GM19328 (cell line): Measurements from ENCODE around the gene SPNS2.
A peak's percentile ranks its signal among the peaks of the same experiment; 100 is the strongest.

Experiments
- ATAC-seq: cut with Tn5 transposase; IDR thresholded peaks from one replicate; pipeline ENCODE4 v1.9.1; 2021; ENCODE audit warnings: mild to moderate bottlenecking, moderate library complexity; ENCODE audit not compliant: unreplicated experiment

Gene SPNS2

GRCh38 chr17:4548061-4548461 lies 49.4 kb downstream of the SPNS2 start:
- ATAC-seq, result no peak

DNA sequence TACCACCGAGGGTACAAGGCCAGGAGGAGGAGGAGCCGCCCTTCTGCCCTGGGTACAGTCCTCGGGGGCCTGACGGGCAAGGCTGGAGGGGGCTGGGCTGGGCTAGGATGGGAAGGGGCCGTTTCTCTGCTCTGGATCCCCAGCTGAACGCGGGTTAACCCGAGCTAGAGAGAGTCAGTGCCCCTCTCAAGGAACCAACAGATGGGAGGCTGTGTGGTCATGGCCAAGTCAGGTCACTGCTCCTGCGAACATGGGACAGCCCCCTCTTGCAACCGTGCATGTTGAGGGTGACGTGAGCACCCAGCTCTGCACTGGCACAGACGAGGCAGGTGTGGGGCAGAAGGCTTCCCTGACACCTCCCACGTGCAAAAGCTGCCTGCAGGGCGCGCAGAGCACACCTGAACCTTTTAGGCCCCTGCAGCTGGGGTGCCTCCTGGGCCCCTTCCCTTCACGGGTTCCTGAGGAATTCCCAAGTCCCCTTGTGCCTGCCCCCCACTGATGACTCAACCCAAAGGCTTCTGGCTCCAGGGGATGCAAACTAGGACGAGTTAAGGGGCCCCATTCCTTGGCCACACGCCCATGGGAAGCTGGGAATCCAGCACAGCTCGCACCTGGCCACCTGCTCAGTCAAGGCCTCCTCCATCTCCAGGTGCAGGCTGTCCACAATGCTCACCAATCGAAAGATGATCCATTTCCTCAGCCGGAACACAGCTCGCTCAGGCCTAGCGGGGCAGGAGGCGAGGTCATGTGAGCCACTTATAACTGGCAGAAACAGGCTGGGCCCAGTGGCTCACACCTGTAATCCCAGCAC lies 50.2 kb downstream of the SPNS2 start:
- no peak for ATAC-seq

DNA sequence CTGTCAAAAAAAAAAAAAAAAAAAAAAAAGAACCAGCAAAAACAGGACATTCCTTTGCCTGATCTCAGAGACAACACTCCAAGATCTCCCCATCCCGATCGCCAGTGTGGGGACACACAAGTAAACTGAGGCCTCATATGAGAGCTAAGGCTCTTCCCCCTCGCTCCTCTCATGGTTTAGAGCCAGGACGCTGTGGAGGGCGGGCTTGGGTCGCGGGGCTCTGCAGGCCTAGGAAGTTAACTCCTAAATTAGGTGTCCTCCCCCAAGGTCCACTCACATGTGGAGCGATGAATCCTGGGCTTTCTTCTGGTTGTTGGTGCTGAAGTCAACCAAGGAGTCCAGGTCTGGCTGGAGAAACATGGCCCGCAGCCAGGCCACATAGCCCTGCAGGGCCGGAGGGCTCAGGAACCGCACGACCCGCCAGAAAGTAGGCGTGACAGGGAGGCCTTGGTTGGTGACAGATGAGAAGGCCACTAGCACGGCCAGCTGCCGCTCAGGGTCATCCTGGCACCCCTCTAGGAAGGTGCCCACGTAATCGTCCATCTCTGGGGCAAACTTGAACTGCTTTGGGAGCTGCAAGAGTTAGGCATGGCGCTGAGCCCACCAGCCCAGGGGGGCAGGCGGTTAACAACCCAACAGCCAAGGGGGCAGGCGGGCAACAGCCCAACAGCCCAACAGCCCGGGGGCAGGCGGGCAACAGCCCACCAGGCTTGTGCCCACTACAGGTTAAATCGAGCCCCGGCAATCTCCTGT lies 51.3 kb downstream of the SPNS2 start:
- ATAC-seq, result no peak

DNA sequence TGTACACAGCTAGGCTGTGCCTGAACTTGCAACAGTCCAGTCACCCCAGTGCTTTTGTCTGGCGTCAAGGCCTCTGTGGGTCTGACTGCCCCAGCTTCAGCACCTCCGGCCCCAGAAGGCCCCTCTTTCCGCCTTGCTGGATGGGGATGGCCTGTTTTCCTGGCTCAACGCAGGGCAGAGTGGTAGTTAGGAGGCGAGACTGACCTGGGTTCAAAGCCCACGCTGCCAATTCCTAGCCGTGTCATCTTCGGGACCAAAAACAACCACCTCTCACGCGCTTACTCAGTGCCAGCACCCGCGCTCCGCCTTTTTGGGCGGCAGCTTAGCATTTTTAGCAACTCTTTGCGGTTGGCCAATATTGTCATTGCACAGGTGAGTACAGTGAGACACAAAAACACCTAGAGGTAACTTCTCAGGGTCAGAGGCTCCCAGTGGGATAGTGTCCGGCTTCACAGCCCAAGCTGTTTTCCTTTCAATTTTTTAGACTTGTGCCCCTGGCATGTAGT lies 51.9 kb downstream of the SPNS2 start:
- no peak for ATAC-seq

DNA sequence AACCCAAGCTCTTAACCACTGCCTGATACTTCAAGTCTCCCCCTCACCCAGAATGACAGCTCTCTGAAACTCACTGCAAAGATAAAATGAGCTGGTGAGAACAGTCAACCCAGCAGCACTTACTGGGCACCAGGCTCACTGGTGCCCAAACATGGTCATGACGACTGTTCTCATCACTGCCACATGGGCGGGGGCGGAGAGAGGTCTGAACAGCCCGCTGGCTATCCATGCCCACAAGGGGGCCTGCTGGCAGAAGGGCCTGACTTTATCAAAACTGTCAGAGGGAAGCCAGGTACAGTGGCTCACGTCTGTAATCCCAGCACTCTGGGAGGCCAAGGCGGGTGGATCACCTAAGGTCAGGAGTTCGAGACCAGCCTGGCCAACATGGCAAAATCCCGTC lies 52.5 kb downstream of the SPNS2 start:
- no peak for ATAC-seq

DNA sequence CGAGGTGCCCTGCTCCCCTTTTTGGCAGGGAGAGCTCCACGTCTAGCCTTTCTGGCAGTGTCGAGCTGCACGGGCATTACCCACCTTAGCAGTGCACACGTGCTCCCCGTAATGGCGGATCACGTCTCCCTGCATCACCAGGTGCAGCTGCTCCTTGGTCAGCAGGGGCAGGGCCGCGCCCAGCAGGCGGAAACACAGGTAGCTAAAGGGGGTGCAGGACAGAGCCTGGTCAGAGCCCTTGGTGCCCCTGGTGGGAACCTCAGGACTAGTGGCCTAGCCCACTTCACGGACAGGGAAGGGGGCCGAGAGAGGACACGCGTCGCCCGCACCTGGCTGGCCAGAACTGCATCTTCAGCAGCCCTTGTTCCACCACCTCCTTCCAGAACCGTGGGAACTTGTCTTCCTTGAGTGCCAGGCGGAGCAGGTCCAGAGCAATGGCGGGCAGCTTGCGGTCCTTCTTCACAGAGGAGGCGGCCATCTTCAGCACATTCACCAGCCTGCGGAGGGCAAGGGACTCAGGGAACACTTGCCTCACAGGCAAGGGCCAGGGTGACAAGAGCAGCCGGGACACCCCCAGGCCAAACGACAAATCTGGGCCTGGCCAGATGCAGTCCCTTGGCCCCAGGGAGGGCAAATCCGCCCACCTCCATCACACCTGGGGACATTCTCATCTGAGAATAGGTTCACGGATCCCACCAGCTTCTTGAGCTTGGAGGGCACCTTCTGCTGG lies 53.3 kb downstream of the SPNS2 start:
- no peak for ATAC-seq

DNA sequence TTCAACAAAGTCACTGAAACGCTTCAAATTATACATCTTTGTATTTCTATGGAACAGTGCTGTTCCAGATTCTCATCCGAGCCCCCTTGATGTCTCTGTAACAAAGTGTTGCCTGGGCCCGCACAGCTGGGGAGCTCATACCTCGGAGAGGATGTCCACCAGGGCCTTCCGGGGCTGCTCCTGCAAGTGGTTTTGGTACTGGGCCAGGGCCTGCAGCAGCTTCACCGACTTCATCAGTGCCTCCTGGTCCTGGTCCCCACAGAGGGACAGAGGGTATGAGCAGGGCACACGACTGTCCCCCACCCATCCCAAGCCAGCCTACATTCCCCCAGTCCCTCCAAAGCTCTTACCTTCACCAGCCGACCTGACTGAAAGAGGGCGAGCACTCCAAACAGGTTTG lies 55.0 kb downstream of the SPNS2 start:
- no peak for ATAC-seq

- no peak for ATAC-seq
These were observed 55.8 kb downstream of the SPNS2 start for GRCh38 chr17:4554441-4554996.

DNA sequence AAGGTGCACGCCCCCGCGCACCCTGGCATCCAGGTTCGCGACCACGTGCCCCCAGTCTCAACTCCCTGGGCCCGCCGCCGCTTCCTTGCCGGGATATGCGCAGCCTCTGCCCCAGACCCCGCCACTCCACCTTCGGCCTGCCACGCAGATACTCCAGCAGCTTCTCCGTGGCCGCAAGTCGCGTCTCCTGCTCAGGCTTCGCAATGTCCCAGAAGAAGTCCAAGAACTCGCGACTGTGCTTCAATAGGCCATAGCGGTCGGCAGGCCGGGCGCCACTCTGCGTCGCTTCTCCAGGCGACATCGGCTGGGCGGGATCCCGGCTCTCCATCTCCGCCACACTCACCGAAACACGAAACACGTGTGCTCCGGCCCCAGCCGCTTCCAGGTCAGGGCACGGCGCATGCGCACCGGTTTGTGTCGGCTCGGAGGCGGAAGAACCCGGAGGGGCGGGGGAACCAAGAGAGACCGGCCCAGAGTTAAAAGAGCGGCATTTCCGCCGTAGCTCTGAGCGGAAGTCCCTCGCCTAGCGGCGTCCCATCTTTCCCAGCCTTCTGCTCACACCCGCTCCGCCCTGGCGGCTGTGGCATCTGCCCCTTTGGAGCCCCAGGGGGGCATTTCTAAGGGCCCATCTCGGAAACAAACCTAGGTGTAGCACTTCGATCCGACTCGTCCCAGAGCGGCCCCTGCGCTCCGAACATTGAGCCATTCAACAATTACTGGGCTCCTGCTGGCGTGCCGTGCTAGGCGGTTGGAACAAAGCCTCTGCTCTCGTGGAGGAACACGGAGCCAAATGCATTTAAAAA lies 56.5 kb downstream of the SPNS2 start, which contains the start of gene MYBBP1A:
TSS of gene MYBBP1A (minus strand) at position 388 of the 803 bp plus-strand sequence. CDS start at position 328, 60 bp downstream.
- peak; percentile 77 for ATAC-seq

- ATAC-seq, result no peak
These were observed 57.4 kb downstream of the SPNS2 start for GRCh38 chr17:4555873-4556759.

- ATAC-seq, result no peak
These were observed 58.3 kb downstream of the SPNS2 start for GRCh38 chr17:4556996-4557395.

DNA sequence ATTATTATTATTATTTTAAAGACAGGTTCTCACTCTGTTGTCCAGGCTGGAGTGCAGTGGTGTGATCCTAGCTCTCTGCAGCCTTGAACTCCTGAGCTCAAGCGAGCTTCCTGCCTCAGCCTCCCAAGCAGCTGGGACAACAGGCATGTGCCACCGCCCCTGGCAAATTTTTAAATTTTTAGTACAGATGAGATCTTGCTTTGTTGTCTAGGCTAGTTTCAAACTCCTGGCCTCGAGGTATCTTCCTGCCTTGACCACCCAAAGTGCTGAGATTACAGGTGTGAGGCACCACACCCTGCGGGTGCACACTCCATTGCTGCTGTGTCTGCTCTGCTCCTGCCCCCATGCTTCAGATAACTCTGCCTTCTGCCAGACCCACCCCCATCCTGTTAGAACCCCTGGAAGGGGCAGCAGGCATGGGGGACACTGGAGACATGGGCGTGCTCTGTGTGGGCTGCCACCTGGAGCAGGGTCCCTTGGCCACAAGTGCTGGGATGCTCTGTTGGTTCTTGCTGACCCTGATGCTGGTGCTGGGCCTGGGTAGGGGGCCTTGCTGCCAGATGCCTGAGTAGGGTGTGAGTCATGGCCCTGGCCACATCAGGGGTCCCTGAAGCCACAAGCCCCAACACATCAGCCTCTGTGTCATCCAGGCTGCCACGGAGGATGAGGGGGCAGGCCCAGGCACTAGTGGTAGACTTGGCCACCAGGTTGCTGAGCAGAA lies 59.1 kb downstream of the SPNS2 start:
- no peak for ATAC-seq

DNA sequence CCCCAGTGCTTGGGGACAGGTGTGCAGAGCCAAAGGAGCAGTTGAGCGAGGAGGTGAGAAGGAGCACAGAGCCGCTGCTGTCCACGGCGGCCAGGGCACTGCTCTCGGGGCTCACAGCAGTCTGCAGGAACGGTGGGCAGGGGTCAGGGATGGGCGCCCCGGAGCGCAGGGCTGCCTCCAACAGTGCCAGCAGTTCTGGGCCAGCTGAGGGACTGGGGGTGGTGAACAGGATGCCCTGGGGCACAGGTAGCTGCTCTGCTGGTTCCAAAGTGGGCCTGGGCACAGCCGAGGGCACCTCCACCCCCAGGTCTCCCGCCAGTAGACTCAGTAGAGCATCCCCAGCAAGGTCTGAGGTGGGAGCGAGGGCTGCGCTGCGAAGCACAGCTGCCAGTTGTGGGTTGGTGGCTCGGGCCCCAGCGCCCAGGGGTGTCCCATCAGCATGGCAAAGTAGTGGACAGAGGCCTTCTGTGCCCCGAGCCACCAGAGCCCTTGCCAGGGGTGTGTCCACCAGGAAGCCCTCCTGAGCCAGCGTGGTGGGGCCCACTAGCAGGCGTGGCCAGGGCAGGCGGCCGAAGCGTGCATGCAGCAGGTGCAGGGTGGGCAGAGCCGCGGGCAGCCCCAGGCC lies 59.8 kb downstream of the SPNS2 start:
- no peak for ATAC-seq

- no peak for ATAC-seq
These were observed 60.6 kb downstream of the SPNS2 start for GRCh38 chr17:4559139-4559791.

- no peak for ATAC-seq
These were observed 61.3 kb downstream of the SPNS2 start for GRCh38 chr17:4559966-4560365.

DNA sequence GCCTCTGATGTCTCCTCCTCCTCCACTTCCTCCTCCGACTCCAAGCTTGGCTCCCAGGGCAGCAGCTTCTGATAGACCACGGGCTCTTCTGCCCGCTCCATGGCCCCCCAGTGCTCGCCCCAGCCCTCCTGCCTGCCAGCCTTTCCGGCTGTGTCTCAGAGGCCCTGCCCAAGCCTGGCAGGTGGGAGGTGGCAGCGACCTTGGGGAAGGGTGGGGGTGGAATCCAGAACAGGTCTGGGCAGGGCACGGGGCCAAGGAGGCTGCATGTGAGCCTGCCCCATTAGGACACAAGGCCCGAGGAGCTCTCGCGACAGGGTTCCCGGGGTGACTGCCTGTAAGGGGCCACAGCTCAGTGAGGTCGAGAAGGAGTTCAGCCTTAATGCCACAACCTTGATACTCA lies 61.7 kb downstream of the SPNS2 start, which contains the start of gene GGT6:
TSS of gene GGT6 (minus strand) at position 157 of the 400 bp plus-strand sequence. CDS start at position 101, 56 bp downstream.
- no peak for ATAC-seq

- no peak for ATAC-seq
These were observed 62.2 kb downstream of the SPNS2 start for GRCh38 chr17:4560837-4561256.
